Mammary epithelial cell (primary cell): Measurements from ENCODE around the gene ALOX12B.

Experiments
- CTCF ChIP-seq, 2 donors: IDR thresholded peaks in 1 of 2; conservative IDR thresholded peaks in 1 of 2; 2 replicates each; pipeline ENCODE4 v1.5.1; 2011 to 2012; ENCODE audit warnings: inconsistent platforms in 2 of 2, low read length in 2 of 2, mild to moderate bottlenecking in 2 of 2, control low read depth in 1 of 2, low read depth in 1 of 2; ENCODE audit not compliant: insufficient read depth in 1 of 2; ENCODE audit errors: extremely low read depth in 1 of 2
- EZH2 ChIP-seq: IDR thresholded peaks from 2 replicates; pipeline ENCODE4 v1.6.1; 2012; ENCODE audit warnings: low read length, inconsistent platforms, borderline replicate concordance

GRCh38 chr17:8072729-8073461, 14.6 kb downstream of the ALOX12B start:
- no peak for TF ChIP-seq EZH2
- no peak for TF ChIP-seq CTCF (conservative IDR thresholded peaks at IDR 0.05 in 1 of 2, IDR thresholded peaks at IDR 0.05 in 1 of 2; ENCODE audit: extremely low read depth in 1 of 2, insufficient read depth in 1 of 2, low read depth in 1 of 2, low read length in 2 of 2)
